Muscle of back (tissue), 11 donors: ENCODE results near the gene RAB31. TPM values are rescaled to one million over a fixed set of nuclear protein-coding genes. Genes with fewer than 3 reads are reported as not detected.

Source experiments
- DNase-seq, 3 donors: peaks; one replicate each; pipeline versions ENCODE4 v3.0.0 to v3.0.0-alpha.2; 2013
- polyA plus RNA-seq, 10 donors: library from polyadenylated mRNA; unstranded; fragments of 120-200 nt; gene quantifications; one replicate each; pipeline ENCODE4 v1.2.1, GENCODE V29; 2013; ENCODE audit not compliant: insufficient read length in 10 of 10

Gene RAB31
- polyA plus RNA-seq, 10 donors: 27.0 to 37.1 (median 33.2) TPM

DNA sequence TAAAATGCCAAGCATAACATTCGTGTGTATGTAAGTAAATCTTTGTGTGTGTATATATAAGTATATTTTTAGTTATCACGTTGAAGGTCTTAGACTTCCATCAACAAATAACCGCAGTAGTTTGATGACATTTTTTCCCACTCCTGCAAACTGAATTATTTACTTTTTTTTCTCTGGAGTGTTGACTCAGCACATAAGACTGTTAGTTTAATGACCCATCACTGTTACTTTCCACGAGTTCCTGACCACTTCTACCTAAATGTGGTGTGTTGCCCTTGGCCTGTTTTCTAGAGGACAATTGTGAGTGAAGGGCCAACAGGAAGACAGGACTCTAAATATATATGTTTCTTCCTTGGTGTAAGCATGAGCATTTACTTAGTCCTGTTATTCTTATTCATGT is 106.3 kb downstream of the RAB31 start:
- DNase-seq: no peak

- DNase-seq: no peak
Observed at GRCh38 chr18:9817286-9817685, 109.2 kb downstream of the RAB31 start.

DNA sequence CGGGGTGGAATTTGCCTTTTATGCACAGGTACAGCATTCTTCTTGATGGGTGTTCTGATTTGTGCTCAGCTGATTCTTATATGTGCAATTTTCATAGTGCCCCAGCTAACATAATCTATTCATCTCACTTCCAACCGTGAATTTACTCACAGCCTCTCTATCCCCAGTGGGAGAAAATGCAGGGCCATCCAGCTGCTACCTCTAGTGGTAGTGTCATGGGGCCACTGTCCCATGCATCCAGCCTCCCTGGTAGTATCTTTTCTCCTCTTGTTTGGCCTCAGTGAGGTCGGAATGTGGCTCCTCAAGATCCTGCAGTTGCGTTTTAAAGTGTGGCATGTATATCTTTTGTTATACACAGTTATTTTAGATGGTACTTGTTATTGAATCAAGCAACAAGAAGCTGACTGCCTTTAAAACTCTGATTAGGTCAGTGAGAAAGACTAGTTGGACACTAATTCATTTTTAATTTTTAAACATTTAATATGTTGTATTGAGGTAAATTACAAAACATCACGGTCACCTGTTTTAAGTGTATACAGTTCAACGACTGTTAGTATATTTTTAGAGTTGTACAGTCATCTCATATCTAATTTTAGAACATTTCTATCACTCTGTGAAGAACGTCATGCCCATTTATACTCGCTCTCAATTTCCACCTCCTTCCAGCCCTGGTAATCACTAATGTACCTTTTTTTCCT is 109.8 kb downstream of the RAB31 start:
- DNase-seq: no peak

DNA sequence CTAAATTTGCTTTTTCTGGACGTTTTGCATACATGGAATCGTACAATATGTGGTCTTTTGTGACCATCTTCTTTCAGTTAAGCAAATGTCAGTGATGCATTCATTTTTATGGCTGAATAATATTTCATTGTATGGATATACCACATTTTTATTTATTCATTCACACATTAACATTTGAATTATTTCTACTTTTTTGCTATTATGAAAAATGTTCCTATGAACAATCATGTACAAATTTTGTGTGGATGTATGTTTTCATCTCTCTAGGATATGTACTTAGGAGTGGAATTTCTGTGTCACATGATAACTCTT is 110.3 kb downstream of the RAB31 start:
- no peak for DNase-seq

DNA sequence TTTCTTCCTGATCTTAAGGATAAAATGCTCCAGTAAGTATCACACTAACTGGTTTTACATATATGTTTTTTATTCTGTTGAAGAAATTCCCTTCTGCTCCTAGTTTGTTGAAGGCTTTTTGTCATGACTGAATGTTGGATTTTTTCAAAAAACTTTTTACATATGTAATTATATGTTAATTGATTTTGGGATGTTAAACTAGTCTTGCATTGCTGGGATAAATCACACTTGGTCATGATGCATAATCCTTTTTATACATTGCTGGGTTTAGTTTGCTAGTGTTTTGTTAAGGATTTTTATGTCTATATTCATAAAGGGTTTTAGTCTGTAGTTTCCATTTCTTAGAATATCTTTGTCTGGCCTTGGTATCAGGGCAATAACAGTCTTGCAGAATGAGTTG is 112.0 kb downstream of the RAB31 start:
- DNase-seq: no peak

DNA sequence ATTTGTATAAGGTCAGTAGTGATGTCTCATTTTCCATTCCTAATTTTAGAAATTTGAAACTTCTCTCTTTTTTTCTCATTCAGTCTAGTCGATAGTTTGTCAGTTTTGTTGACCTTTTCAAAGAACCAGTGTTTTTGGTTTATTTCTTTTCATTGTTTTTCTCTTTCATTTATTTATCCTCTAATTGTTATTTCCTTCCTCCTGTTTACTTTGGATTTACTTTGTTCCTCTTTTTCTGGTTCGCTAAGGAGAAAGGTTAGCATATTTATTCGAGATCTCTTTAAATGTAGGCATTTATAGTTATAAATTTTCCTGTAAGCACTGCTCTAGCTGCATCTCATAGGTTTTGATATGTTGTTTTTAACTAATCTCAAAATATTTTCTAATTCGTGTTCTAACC is 112.6 kb downstream of the RAB31 start:
- DNase-seq: no peak

- no peak for DNase-seq
Observed at GRCh38 chr18:9822587-9823185, 114.6 kb downstream of the RAB31 start.

- peak in 1 of 3 donors; percentile 50 for DNase-seq
Observed at GRCh38 chr18:9823805-9824473, 115.8 kb downstream of the RAB31 start.

DNA sequence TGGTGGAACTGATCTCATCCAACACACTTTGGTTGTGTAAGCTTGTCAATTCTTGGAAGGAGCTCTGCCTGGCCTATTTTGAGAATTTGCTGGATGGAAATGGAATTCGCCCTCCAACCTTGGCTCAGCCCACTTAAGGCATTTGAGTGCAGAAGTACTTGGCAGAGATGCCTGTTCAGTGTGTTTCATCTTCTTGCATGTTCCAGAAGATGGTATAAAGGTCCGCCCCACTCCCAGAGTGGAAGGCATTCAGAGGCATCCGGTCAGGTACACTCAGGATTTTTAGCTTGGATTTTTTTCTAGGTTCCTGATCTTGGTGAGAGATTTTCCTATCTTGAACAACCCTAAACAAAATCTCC is 116.4 kb downstream of the RAB31 start:
- peak in 2 of 3 donors; percentile 43 to 61 for DNase-seq

- no peak for DNase-seq
Observed at GRCh38 chr18:9824952-9825371, 116.9 kb downstream of the RAB31 start.

- DNase-seq: peak in 2 of 3 donors; percentile 51 to 79
Observed at GRCh38 chr18:9825571-9826073, 117.5 kb downstream of the RAB31 start.

GRCh38 chr18:9826685-9827084 is 118.6 kb downstream of the RAB31 start:
- DNase-seq: no peak

- DNase-seq: no peak
Observed at GRCh38 chr18:9827211-9827792, 119.2 kb downstream of the RAB31 start.

DNA sequence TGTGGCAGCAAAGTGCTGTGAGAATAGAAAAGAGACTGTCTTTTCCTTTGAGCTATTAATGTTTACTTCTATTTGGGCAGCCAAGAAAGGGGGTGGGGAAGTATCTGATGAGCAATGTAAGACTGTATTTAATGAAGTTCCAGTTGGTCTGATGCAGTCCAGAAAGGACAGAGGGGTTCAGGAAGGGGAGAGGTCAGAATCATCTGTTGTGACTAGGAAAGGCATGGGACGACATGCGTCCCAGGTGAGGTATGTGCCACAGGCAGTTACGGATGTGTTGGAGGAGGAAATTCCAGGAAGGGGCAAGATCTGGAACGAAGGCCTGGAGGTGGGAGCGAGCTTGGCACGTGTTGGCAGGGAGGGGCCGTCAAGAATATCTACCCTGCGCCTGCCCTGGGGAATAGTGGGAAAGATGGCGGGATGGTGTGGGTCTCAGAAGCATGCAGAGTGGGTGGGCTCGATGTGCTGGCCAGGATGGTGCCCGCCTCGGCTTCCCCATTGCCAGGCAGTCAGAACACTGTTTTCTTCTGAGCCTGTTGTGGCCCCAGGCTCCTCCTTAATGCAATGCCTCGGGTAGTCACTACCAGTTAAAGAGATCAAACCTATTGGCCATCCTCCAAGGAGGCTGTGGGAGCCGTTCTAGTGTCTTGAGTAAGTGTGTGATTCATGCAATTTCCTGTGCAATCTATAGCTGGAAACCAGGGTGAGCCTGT is 119.8 kb downstream of the RAB31 start:
- peak in 2 of 3 donors; percentile 45 to 97 for DNase-seq

DNA sequence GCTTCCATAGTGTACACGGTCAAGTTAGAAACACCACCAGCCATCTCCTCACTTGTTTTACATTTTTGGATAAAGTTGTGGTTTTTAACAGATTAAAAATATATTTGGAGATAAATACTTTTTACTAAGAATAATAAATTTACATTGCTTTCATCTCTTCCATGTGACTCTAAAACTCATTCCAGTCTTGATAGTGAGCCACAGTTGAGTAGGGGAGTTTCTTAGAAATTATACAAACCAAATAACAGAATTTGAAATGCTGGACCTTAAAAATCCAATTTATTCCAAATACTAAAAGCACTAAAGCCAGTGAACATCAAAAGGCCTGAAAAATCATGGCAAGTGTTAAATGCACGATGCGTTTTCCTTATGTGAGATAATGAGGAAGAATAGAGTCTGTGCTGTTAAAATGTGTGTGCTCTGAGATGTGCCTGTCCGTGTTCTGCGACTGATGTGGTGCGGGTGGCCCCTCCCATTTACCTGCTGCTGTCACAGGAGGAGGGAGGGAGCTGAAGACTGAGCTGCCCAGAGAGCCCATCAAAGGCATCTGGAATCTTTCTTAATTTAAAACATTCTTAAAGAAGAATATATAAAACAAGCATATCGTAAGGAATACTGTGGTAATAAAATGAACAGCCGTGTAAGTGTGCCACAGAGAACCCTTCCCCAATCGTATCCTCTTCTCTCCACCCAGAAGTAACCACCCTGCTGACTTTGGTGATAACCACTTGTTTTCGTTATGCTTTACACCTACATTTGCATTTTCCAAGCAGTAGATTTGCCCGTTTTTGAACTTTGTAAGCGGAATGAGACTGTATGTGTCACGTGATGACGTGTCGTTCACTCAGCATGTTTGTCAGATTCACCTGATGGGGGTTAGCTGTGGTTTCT is 120.7 kb downstream of the RAB31 start:
- DNase-seq: no peak

- DNase-seq: no peak
Observed at GRCh38 chr18:9829397-9829712, 121.3 kb downstream of the RAB31 start.

GRCh38 chr18:9831036-9831722 is 123.1 kb downstream of the RAB31 start:
- DNase-seq: no peak

DNA sequence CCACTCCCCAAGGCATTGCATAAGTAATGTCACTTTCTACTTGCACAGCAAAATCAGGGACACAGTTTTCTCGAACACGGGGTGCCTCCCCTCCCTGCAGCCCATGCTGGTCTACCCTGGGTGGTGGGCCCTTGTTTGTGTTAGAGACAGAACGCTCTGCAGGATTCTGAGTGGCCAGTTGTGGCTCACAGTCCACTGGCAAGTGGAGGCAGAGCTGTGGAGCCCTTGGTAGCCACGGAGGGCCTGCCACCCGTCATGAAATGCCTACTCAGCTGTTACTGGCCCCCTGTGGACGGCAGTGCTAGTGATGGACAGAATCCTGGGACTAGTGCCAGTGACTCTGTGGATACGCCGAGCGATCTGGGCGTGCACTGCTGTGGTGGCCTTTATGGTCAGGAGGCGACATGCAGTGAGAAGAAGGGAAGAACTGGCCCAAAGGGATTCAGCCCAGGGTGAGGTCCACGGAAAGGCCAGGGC is 123.7 kb downstream of the RAB31 start:
- DNase-seq: no peak

DNA sequence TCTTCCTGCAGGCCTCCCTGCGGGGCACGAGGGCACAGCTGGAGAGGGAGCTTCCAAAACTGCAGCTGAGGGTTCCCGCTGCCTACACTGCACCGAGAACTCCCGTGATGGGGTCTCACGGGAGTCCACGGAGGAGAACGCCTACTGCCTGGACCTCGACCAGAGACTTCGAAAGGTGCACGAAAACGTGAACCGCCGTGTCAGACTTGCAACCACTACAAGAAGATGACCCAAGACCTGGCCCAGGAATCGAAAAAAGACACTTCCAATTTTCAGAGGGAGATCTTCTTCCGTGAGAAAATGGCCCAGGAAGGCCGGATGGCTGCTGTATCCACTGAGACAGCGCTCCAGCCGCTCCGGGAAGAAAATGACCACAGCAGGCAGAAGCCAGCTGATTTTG is 124.8 kb downstream of the RAB31 start:
- DNase-seq: no peak

GRCh38 chr18:9834551-9834950 is 126.5 kb downstream of the RAB31 start:
- DNase-seq: no peak
